Right hindlimb (tissue), 1 donor: ENCODE measurements around the gene CPLX3.
A peak's percentile ranks its signal among the peaks of the same experiment; 100 is the strongest.
"Not testable (repeated sequence)": the region's sequence is repeated elsewhere in the genome, so short reads cannot be mapped to it uniquely, and the experiment has no call there.

Source experiments
- DNase-seq: peaks from one replicate; pipeline ENCODE4 v3.0.0-alpha.2; 2018

CPLX3 gene

GRCh38 chr15:74826364-74826819, at the start of gene CPLX3:
CPLX3 (plus strand) TSS chr15:74826627; CDS start chr15:74826704, 77 bp downstream.
- peak; percentile 42 for DNase-seq

- DNase-seq = no peak
These were observed 49.3 kb upstream of the CPLX3 start for GRCh38 chr15:74776821-74777768.

GRCh38 chr15:74777769-74778598, 48.4 kb upstream of the CPLX3 start:
- DNase-seq = no peak

- no peak for DNase-seq
These were observed 47.8 kb upstream of the CPLX3 start for GRCh38 chr15:74778599-74778970.

DNA sequence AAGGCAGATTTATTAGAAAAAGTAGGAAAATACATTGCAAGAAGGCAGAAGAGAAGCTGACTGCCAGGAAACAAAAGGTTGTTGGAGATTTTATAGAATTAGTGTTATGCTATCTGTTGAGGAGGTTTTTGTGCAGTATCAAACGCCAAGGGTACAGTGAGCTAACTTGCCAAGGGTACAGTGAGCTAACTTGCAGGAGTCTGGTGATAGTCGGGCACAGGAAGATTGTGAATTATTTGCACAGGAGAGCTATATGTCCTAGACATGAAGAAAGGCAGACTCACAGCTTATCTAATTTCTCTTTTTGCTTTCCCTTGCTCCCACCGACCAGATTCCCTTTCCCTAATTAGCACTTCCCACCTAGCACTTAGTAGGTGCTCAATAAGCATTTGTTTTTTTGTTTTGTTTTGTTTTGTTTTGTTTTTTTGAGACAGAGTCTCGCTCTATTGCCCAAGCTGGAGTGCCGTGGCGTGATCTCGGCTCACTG, 47.2 kb upstream of the CPLX3 start:
- no peak for DNase-seq

DNA sequence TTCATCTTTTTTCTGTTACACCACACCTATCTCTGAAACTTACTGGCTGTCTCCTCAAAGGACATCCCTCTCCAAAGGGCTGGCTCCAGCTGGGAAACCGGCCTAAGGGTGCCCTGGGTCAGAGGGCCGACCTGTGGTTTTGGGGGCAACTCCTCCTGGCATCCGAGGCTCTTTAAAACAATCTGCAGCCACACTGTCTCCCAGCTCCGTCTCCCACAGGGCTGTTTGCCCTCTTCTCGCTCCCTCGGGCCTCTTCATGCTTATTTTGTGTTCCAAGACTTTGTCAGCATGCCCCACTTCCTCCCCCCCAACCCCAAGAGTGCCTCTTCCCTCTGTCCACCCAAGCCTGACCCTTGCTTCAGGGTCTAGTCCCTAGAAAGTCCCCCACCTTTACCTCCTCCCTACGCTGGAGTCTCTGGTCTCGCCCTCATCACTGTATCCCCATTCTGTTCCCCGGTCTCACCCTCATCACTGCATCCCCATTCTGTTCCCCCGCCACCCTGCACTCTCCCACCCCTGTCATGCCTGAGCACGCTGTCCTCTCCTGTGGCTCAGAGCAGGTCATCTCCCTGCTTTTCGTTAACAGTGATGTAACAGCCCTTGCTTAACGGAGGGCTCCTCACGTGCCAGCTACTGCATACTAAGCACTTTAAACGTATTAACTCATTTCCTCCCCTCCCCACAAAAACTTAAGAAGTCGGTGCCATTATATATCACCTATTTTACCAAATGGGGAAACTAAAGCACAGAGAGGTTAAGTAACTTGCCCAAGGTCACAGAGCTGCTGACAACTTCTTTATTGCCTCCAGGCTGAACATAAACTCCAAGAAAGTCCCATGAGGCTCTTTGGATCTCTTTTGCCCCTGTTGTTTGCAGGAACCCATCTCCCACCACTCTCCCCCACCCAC, 45.6 kb upstream of the CPLX3 start:
- no peak for DNase-seq

DNA sequence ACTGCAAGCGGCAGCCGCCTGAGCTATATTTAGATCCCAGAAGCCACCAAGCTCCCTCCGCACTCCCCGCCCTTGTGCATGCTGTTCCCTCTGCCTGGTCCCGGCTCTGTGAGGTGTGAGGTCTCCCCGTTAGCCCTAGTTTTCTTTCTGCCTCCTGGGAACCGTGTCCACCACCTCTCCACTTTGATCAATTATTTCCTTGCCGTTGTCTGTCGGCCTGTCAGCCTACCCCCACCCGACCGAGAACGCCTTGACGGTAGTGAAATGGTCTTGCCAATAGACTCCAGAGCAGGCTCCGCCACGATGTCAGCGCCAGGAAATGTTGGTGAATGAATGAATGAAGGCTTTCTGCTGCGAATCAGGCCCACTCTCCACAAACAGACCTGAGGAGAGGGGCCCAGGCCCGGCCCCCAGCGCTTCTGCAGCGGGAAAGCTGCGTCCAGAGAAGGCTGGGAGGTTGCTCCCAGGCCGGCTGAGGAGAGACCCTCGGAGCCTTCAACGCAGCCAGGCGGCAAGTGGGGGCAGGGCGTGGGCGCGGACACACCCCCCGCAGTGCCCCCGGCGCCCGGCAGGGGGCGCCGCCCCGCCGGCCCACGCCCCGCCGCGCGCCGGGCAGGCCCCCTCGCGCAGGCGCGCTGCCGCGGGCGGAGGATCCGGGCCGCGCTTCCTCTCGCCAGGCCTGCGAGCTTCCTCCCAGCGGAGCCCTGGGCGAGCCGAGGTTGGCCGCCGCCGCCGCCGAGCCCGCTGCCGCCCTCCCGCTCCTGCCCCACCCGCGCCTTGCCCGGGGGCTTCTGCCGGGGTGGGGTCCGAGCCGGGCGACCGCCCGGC, 44.8 kb upstream of the CPLX3 start, which contains the start of gene CSK:
CSK (plus strand) TSS at position 650 of the 828 bp plus-strand sequence. CDS start 16,218 bp downstream, outside the sequence.
- peak; percentile 84 for DNase-seq

DNA sequence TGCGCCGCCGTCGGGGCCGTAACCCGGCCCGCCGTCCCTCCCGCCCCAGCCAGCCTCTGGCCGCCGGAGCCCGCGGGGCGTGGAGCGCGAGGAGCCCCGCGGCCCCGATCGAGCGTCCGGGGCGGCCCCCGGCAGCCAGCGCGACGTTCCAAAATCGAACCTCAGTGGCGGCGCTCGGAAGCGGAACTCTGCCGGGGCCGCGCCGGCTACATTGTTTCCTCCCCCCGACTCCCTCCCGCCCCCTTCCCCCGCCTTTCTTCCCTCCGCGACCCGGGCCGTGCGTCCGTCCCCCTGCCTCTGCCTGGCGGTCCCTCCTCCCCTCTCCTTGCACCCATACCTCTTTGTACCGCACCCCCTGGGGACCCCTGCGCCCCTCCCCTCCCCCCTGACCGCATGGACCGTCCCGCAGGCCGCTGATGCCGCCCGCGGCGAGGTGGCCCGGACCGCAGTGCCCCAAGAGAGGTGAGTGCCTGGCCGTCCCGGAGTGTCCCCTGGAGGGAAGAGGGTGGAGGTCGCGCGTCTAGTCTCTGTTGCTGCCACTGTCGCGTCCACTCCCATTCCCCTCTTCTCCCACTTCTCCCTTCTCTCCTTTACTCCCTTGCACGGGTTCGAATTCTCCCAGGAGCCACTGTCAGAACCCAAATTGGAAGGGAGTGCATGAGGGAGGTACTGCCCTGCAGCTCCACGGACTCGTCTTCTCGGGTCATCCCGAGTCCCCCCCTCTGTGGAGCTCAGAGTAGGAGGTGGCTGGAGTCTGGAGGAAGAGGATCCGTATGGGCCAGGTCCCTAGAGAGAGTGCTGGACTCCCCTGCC, 44.0 kb upstream of the CPLX3 start:
- DNase-seq = no peak

DNA sequence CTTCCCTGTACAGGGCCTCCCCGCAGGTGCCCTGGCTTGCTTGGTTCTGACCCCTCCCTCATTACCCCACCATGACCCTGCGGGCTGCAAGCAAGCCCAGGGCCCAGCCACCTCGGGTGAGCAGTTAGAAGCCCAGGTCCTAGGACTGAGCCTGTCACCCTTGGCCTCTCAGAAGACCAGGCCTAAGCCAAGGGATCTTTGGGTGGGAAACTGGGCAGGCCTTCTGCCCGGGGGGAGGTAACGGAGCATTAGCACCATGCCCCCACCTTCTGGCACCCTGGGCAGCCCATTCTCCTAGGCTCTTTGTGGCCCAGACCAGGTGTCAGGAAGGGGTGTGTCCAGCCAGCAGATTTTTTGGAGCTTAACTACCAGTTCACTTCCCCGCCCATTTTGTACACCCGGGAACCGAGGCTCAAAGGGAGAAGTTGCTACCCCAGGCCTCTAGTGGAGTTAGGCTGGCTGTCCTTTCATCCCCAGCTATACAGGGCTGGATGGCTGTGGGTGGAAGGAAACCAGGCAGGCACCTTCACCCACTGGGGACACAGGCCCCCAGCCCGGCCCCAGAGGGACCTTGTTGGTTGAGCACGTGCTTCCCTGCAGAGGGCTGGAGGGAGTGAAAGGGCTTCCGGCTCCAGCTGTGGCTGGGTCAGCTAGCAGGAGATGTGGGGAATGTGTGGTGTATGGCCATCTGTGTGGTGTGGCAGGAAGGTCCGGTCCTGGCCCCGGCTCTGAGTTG, 43.2 kb upstream of the CPLX3 start:
- no peak for DNase-seq

DNA sequence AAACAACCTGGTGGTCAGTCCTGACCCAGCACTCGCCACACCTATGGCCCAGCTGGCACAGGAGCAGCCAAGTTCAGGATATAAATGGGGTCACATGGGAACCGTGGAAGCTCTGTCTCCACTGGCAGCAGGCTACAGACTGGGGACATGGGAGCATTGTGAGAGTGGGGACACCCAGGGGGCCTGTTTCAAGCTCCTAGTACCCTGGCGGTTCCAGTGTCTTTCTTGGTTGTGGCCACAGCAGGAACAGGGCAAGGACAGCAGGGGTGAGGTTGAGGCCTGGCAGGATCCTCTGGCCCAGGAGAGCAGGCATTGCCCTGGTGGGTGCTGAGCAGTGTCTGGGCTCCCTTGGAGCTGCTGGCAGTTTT, 42.6 kb upstream of the CPLX3 start:
- no peak for DNase-seq

- DNase-seq = no peak
These were observed 41.8 kb upstream of the CPLX3 start for GRCh38 chr15:74784426-74785193.

- DNase-seq = no peak
These were observed 41.0 kb upstream of the CPLX3 start for GRCh38 chr15:74785194-74786032.

DNA sequence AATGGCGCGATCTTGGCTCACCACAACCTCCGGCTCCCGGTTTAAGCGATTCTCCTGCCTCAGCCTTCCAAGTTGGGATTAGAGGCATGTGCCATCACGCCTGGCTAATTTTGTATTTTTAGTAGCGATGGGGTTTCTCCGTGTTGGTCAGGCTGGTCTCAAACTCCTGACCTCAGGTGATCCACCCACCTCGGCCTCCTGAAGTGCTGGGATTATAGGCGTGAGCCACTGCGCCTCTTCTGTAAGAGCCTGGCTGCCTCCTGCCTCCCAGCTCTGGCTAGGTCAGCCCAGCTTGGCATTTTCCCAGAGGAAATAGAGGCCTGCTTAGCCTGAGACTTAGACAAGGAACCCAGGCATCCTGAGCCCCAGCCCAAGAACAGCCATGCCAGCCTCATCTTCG, 40.3 kb upstream of the CPLX3 start:
- not testable (repeated sequence) for DNase-seq

GRCh38 chr15:74786551-74787165, 39.8 kb upstream of the CPLX3 start:
- no peak for DNase-seq

- DNase-seq = peak; percentile 71
These were observed 39.0 kb upstream of the CPLX3 start for GRCh38 chr15:74787251-74788041.

- DNase-seq = no peak
These were observed 38.3 kb upstream of the CPLX3 start for GRCh38 chr15:74788042-74788682.
